Breast epithelium (tissue), 4 donors: Measurements from ENCODE around the gene CLMP. TPM values are rescaled to one million over a fixed set of nuclear protein-coding genes. Genes with fewer than 3 reads are reported as not detected.

ENCODE experiments used
- DNase-seq, 2 donors: peaks; one replicate each; pipeline ENCODE4 v3.0.0-alpha.2; 2019; ENCODE audit warnings: low spot score in 2 of 2
- H3K27ac ChIP-seq, 2 donors: fragments of 200-600 bp; sonication (generic) in 1 of 2; one replicate each; pipeline ENCODE4 v1.5.1; 2016 to 2019; ENCODE audit warnings: mild to moderate bottlenecking in 1 of 2
- H3K27me3 ChIP-seq, 2 donors: fragments of 200-600 bp; sonication (generic) in 1 of 2; one replicate each; pipeline versions ENCODE4 v1.5.1 to v1.6.0; 2017 to 2019; ENCODE audit warnings: control low read depth in 1 of 2, mild to moderate bottlenecking in 1 of 2
- H3K36me3 ChIP-seq: fragments of 200-600 bp; one replicate; pipeline ENCODE4 v1.5.1; 2019
- H3K4me1 ChIP-seq, 2 donors: fragments of 200-600 bp; sonication (generic); one replicate each; pipeline ENCODE4 v1.5.1; 2016 to 2019; ENCODE audit warnings: control low read depth in 1 of 2
- H3K4me3 ChIP-seq, 3 donors: fragments of 200-600 bp; sonication (generic); 1 replicate in 2 of 3; 2 replicates in 1 of 3; pipeline ENCODE4 v1.5.1; 2016 to 2019; ENCODE audit warnings: mild to moderate bottlenecking in 3 of 3, moderate library complexity in 2 of 3
- H3K9me3 ChIP-seq, 2 donors: fragments of 200-600 bp; sonication (generic) in 1 of 2; one replicate each; pipeline ENCODE4 v1.5.1; 2016 to 2019; ENCODE audit warnings: control low read depth in 1 of 2
- POLR2A ChIP-seq: fragments of 450-650 bp; IDR thresholded peaks from one replicate; pipeline ENCODE4 v1.6.1; 2016; ENCODE audit warnings: antibody characterized with exemption, mild to moderate bottlenecking, moderate library complexity
- POLR2AphosphoS5 ChIP-seq, 3 donors: sonication (generic); formaldehyde crosslinking; IDR thresholded peaks; one replicate each; pipeline ENCODE4 v1.6.1; 2017; ENCODE audit warnings: antibody characterized with exemption in 3 of 3
- intact Hi-C: fragments of 100-400 bp; cut with DNase I; formaldehyde crosslinking; loops from one replicate; pipeline ENCODE4 v1.15.1; 2023; ENCODE audit warnings: low total_unique reads
- total RNA-seq, 3 donors: library from RNA; depleted of rRNA; stranded (reverse); fragments of >200 nt; gene quantifications; one replicate each; pipeline ENCODE4 v1.1.0, GENCODE V29; 2016
- TF ChIP-seq, protein P1 (sequence below), 3 donors: fragments of 450-650 bp; IDR thresholded peaks; one replicate each; pipeline ENCODE4 v1.5.1; 2016 to 2017; ENCODE audit warnings: antibody characterized with exemption in 3 of 3, mild to moderate bottlenecking in 3 of 3, moderate library complexity in 3 of 3

CLMP gene
- total RNA-seq, 3 donors from 2014 or later = 70.8 to 241 (median 82.9) TPM

DNA sequence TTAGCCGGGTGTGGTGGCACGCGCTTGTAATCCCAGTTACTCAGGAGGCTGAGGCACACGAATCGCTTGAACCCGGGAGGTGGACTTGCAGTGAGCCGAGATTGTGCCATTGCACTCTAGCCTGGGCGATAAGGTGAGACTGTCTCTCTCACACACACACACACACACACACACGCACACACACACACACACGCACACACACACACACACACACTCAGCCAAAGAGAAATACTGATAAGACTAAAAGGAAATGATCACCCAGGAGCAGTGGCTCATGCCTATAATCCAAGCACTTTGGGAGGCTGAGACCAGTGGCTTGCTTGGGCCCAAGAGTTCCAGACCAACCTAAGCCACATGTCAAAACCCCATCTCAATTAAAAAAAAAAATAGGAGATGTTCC, 153.9 kb downstream of the CLMP start:
- no peak for DNase-seq
- intact Hi-C loops = no loop called here
- no peak overlapping the region for H3K27ac ChIP-seq
- H3K27me3 ChIP-seq = no peaks in the 10 kb centered on the region
- no peak overlapping the region for H3K4me3 ChIP-seq
- no peaks in the 10 kb centered on the region for H3K4me1 ChIP-seq
- H3K36me3 ChIP-seq = no peaks in the 10 kb centered on the region
- TF ChIP-seq, protein P1, sequence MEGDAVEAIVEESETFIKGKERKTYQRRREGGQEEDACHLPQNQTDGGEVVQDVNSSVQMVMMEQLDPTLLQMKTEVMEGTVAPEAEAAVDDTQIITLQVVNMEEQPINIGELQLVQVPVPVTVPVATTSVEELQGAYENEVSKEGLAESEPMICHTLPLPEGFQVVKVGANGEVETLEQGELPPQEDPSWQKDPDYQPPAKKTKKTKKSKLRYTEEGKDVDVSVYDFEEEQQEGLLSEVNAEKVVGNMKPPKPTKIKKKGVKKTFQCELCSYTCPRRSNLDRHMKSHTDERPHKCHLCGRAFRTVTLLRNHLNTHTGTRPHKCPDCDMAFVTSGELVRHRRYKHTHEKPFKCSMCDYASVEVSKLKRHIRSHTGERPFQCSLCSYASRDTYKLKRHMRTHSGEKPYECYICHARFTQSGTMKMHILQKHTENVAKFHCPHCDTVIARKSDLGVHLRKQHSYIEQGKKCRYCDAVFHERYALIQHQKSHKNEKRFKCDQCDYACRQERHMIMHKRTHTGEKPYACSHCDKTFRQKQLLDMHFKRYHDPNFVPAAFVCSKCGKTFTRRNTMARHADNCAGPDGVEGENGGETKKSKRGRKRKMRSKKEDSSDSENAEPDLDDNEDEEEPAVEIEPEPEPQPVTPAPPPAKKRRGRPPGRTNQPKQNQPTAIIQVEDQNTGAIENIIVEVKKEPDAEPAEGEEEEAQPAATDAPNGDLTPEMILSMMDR (IDR thresholded peaks at IDR 0.05) = no peak
- TF ChIP-seq POLR2A = no peak
- TF ChIP-seq POLR2AphosphoS5 (IDR thresholded peaks at IDR 0.05) = no peak
- no peaks in the 10 kb centered on the region for H3K9me3 ChIP-seq

GRCh38 chr11:123040111-123040432, 155.0 kb downstream of the CLMP start:
- H3K27ac ChIP-seq = no peak overlapping the region
- TF ChIP-seq, protein P1 (IDR thresholded peaks at IDR 0.05) = no peak
- TF ChIP-seq POLR2A (no peak), POLR2AphosphoS5 (IDR thresholded peaks at IDR 0.05) (no peak)
- no peaks in the 10 kb centered on the region for H3K9me3 ChIP-seq
- H3K4me1 ChIP-seq = no peaks in the 10 kb centered on the region
- H3K27me3 ChIP-seq = no peaks in the 10 kb centered on the region
- no peak overlapping the region for H3K4me3 ChIP-seq
- DNase-seq = no peak
- intact Hi-C loops = no loop called here
- H3K36me3 ChIP-seq = no peaks in the 10 kb centered on the region

- Histone ChIP-seq H3K4me1 (no peaks in the 10 kb centered on the region), H3K9me3 (no peaks in the 10 kb centered on the region), H3K27me3 (no peaks in the 10 kb centered on the region), H3K27ac (no peak overlapping the region), H3K36me3 (no peaks in the 10 kb centered on the region), H3K4me3 (no peak overlapping the region)
- TF ChIP-seq, protein P1 (IDR thresholded peaks at IDR 0.05) = no peak
- intact Hi-C loops = loop anchor here (5.0 kb wide), 1 partner anchor 164 kb away; no protein-coding TSS in a partner anchor
- no peak for DNase-seq
Observed at GRCh38 chr11:123035831-123036230, 159.2 kb downstream of the CLMP start.

DNA sequence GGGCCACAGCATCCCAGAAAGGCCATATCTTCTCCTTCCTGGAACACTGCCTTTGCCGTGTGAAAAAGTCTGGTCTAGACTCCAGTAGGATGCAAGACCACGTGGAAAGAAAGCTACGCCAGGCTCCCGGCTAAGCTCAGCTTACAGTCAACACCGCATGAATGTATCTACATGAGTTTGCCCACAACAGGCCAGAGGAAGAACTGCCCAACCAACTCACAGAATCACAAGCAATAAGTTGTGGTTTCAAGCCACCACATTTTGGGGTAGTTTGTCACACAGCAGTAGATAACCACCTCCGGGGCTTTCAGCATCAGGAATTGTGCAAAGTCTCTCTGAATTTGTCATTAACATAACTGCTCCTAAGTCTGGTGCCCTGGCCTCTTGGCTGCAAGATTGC, 160.5 kb downstream of the CLMP start:
- Histone ChIP-seq H3K9me3 (no peaks in the 10 kb centered on the region), H3K4me3 (no peak overlapping the region), H3K27ac (no peak overlapping the region), H3K4me1 (no peaks in the 10 kb centered on the region), H3K36me3 (no peaks in the 10 kb centered on the region), H3K27me3 (no peaks in the 10 kb centered on the region)
- intact Hi-C loops = no loop called here
- TF ChIP-seq POLR2AphosphoS5 (IDR thresholded peaks at IDR 0.05) = no peak
- TF ChIP-seq POLR2A = no peak
- TF ChIP-seq, protein P1 (IDR thresholded peaks at IDR 0.05) = no peak
- no peak for DNase-seq

DNA sequence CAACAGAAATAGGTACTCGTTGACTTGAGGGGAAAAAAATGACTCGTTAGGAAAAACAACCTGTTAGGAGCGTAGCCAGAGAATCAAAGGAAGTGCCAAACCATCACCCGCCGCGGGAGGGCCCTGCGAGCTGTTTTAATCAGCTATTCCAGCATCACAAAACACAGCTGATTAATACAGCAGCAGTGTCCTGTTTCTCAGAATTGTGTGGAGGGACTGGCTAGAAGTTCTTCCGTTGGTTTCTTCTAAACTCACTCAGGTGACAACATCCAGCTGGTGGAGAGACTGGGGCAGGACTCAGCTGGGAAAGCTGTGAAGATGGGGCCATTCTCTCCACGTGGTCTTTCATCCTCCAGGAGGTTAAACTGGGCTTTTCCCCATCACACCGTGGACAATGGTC, 161.2 kb downstream of the CLMP start:
- Histone ChIP-seq H3K36me3 (no peaks in the 10 kb centered on the region), H3K4me3 (no peak overlapping the region), H3K4me1 (no peaks in the 10 kb centered on the region), H3K27ac (no peak overlapping the region), H3K9me3 (no peaks in the 10 kb centered on the region), H3K27me3 (no peaks in the 10 kb centered on the region)
- intact Hi-C loops = no loop called here
- no peak for DNase-seq
- TF ChIP-seq, protein P1 (IDR thresholded peaks at IDR 0.05) = no peak
- TF ChIP-seq POLR2A = no peak
- no peak for TF ChIP-seq POLR2AphosphoS5 (IDR thresholded peaks at IDR 0.05)
